Neural cell (in vitro differentiated cells): ENCODE data around the gene HMGXB4. TPM values are rescaled to one million over a fixed set of nuclear protein-coding genes. Genes with fewer than 3 reads are reported as not detected.
A peak's percentile ranks its signal among the peaks of the same experiment; 100 is the strongest.

ENCODE experiments used
- H2AFZ ChIP-seq: fragments of 200-600, 300-800 bp; sonication (generic), shearing (Covaris generic); 2 replicates; pipeline ENCODE4 v1.6.0; 2014; ENCODE audit warnings: low read depth, mild to moderate bottlenecking, antibody characterized with exemption, low read length, moderate library complexity
- H3F3A ChIP-seq: fragments of 200-600 bp; shearing (Covaris generic); 2 replicates; pipeline ENCODE4 v1.6.1; 2016; ENCODE audit warnings: mild to moderate bottlenecking, moderate library complexity, mixed read lengths, antibody characterized with exemption, low read length; ENCODE audit not compliant: insufficient read depth, poor library complexity, severe bottlenecking
- H3K27ac ChIP-seq: fragments of 200-600, 300-800 bp; sonication (generic), shearing (Covaris generic); 2 replicates; pipeline ENCODE4 v1.5.1; 2014; ENCODE audit warnings: mild to moderate bottlenecking, low read length, moderate library complexity
- H3K27me3 ChIP-seq: fragments of 300-800, 200-600 bp; sonication (generic), shearing (Covaris generic); 2 replicates; pipeline ENCODE4 v1.6.0; 2014; ENCODE audit warnings: mild to moderate bottlenecking, low read depth, low read length, moderate library complexity; ENCODE audit not compliant: insufficient read depth
- H3K36me3 ChIP-seq: fragments of 300-800, 200-600 bp; sonication (generic), shearing (Covaris generic); 2 replicates; pipeline ENCODE4 v1.5.1; 2014; ENCODE audit warnings: mild to moderate bottlenecking, antibody characterized with exemption, low read length, moderate library complexity; ENCODE audit not compliant: insufficient read depth
- H3K4me2 ChIP-seq: fragments of 300-800, 200-600 bp; sonication (generic), shearing (Covaris generic); 2 replicates; pipeline ENCODE4 v1.6.0; 2014; ENCODE audit warnings: mild to moderate bottlenecking, low read length
- H3K4me3 ChIP-seq: fragments of 300-800, 200-600 bp; sonication (generic), shearing (Covaris generic); 2 replicates; pipeline ENCODE4 v1.5.1; 2014; ENCODE audit warnings: mild to moderate bottlenecking, low read length, moderate library complexity
- H3K79me2 ChIP-seq: fragments of 200-600 bp; shearing (Covaris generic); replicated peaks from 2 replicates; pipeline ENCODE4 v1.6.0; 2014; ENCODE audit warnings: mild to moderate bottlenecking, low read length, moderate library complexity; ENCODE audit not compliant: insufficient read depth
- H3K9ac ChIP-seq: fragments of 300-800, 200-600 bp; sonication (generic), shearing (Covaris generic); 2 replicates; pipeline ENCODE4 v1.6.1; 2016; ENCODE audit warnings: mild to moderate bottlenecking, low read length, mixed read lengths
- H3K9me2 ChIP-seq: fragments of 200-600 bp; shearing (Covaris generic); 2 replicates; pipeline ENCODE4 v1.6.1; 2016; ENCODE audit warnings: mild to moderate bottlenecking, low read length, mixed read lengths; ENCODE audit not compliant: insufficient read depth
- H3K9me3 ChIP-seq: fragments of 200-600, 300-800 bp; sonication (generic), shearing (Covaris generic); 2 replicates; pipeline ENCODE4 v1.6.1; 2016; ENCODE audit warnings: mild to moderate bottlenecking, mixed run types, low read length, moderate library complexity, mixed read lengths
- H4K20me1 ChIP-seq: fragments of 200-600 bp; shearing (Covaris generic); 2 replicates; pipeline ENCODE4 v1.6.1; 2016; ENCODE audit warnings: mild to moderate bottlenecking, mixed run types; ENCODE audit not compliant: insufficient read depth
- EP300 ChIP-seq: fragments of 450-650 bp; conservative IDR thresholded peaks from 2 replicates; pipeline ENCODE4 v1.6.1; 2014; ENCODE audit warnings: antibody characterized with exemption, mild to moderate bottlenecking, moderate library complexity; ENCODE audit not compliant: poor library complexity, severe bottlenecking
- EZH2 ChIP-seq: fragments of 200-600, 300-800 bp; shearing (Covaris generic), sonication (generic); IDR thresholded peaks from 2 replicates; pipeline ENCODE4 v1.6.1; 2014; ENCODE audit warnings: antibody characterized with exemption, low read length, borderline replicate concordance, mild to moderate bottlenecking; ENCODE audit not compliant: insufficient read depth, poor library complexity, severe bottlenecking
- MXI1 ChIP-seq: fragments of 450-650 bp; conservative IDR thresholded peaks from 2 replicates; pipeline ENCODE4 v1.6.1; 2014; ENCODE audit warnings: antibody characterized with exemption, mild to moderate bottlenecking; ENCODE audit not compliant: poor library complexity, severe bottlenecking
- POLR2AphosphoS5 ChIP-seq: IDR thresholded peaks from 2 replicates; pipeline ENCODE4 v1.6.1; 2012
- RAD21 ChIP-seq: fragments of 450-650 bp; conservative IDR thresholded peaks from 2 replicates; pipeline ENCODE4 v1.6.1; 2014; ENCODE audit warnings: antibody characterized with exemption, mild to moderate bottlenecking, moderate library complexity
- SMC3 ChIP-seq: fragments of 450-650 bp; conservative IDR thresholded peaks from 2 replicates; pipeline ENCODE4 v1.6.1; 2014; ENCODE audit warnings: antibody characterized with exemption, mild to moderate bottlenecking, moderate library complexity; ENCODE audit not compliant: poor library complexity
- TAF1 ChIP-seq: IDR thresholded peaks from 2 replicates; pipeline ENCODE4 v1.6.1; 2012; ENCODE audit warnings: low read depth
- polyA plus RNA-seq: library from polyadenylated mRNA; depleted of rRNA; stranded (reverse); fragments of >200 nt; gene quantifications from 2 replicates; pipeline ENCODE4 v1.2.3, GENCODE V29; 2014
- TF ChIP-seq, protein P1 (sequence below): fragments of 450-650 bp; IDR thresholded peaks from 2 replicates; pipeline ENCODE4 v1.5.1; 2014; ENCODE audit warnings: antibody characterized with exemption, mild to moderate bottlenecking, moderate library complexity; ENCODE audit not compliant: poor library complexity, severe bottlenecking
- TF ChIP-seq, protein P2 (sequence below): IDR thresholded peaks from 2 replicates; pipeline ENCODE4 v1.6.1; 2012; ENCODE audit warnings: borderline replicate concordance

HMGXB4 gene
- polyA plus RNA-seq, 1 donor from 2014 or later, result 20.0 TPM

DNA sequence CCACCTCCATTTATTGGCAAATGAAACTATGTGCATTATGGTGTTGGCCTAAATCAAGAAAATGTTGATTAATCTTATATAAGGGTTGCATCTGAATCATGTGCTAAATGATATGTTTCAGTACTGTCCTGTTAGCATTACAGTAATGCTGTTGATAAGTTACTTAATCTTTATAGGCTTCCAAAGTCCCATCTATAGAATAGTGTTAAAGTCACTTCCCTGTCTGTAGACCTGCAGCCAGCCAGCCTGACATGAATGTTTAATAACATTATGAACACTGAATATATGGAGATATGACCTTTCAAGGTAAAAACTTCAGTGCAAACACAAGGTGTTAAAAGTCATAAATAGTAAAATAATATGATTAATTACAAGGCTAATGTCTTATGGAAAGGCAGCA lies 38.8 kb downstream of the HMGXB4 start:
- no peaks in the 10 kb centered on the region for H4K20me1 ChIP-seq

DNA sequence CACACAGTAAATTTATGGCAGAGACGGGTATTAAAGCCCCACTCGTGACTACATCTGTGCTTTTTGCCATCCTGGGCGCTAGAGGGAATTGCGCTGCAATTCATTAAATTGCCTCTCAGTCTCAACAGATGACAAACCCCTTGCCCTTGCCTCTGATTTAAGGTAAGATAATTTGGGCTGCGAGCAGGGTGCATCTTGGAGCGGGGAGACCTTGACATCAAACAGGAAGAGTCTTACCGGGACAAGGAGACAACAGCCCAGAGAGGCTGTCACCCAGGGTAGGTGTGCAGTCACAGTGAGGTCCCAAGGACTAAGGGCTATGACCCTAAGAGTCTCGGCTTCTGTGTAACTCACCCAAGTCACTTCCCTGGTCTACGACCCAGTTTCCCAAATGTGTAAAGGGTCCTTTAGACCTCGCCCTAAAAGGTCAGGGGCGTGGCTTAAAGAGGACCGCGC lies 42.0 kb downstream of the HMGXB4 start:
- Histone ChIP-seq H4K20me1 (no peaks in the 10 kb centered on the region), H3F3A (no peaks in the 10 kb centered on the region), H2AFZ (peak overlapping the region; percentile 28), H3K9ac (peak overlapping the region; percentile 74), H3K9me3 (no peaks in the 10 kb centered on the region), H3K36me3 (no peaks in the 10 kb centered on the region), H3K4me3 (peak overlapping the region; percentile 92), H3K4me2 (peak overlapping the region; percentile 43), H3K79me2 (no peaks in the 10 kb centered on the region), H3K9me2 (no peaks in the 10 kb centered on the region), H3K27ac (peak overlapping the region; percentile 75), H3K27me3 (no peaks in the 10 kb centered on the region)
- TF ChIP-seq, protein P1, sequence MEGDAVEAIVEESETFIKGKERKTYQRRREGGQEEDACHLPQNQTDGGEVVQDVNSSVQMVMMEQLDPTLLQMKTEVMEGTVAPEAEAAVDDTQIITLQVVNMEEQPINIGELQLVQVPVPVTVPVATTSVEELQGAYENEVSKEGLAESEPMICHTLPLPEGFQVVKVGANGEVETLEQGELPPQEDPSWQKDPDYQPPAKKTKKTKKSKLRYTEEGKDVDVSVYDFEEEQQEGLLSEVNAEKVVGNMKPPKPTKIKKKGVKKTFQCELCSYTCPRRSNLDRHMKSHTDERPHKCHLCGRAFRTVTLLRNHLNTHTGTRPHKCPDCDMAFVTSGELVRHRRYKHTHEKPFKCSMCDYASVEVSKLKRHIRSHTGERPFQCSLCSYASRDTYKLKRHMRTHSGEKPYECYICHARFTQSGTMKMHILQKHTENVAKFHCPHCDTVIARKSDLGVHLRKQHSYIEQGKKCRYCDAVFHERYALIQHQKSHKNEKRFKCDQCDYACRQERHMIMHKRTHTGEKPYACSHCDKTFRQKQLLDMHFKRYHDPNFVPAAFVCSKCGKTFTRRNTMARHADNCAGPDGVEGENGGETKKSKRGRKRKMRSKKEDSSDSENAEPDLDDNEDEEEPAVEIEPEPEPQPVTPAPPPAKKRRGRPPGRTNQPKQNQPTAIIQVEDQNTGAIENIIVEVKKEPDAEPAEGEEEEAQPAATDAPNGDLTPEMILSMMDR, result no peak
- TF ChIP-seq EP300 (no peak), POLR2AphosphoS5 (no peak), TAF1 (no peak), SMC3 (no peak), MXI1 (no peak), EZH2 (no peak)
- TF ChIP-seq, protein P2, sequence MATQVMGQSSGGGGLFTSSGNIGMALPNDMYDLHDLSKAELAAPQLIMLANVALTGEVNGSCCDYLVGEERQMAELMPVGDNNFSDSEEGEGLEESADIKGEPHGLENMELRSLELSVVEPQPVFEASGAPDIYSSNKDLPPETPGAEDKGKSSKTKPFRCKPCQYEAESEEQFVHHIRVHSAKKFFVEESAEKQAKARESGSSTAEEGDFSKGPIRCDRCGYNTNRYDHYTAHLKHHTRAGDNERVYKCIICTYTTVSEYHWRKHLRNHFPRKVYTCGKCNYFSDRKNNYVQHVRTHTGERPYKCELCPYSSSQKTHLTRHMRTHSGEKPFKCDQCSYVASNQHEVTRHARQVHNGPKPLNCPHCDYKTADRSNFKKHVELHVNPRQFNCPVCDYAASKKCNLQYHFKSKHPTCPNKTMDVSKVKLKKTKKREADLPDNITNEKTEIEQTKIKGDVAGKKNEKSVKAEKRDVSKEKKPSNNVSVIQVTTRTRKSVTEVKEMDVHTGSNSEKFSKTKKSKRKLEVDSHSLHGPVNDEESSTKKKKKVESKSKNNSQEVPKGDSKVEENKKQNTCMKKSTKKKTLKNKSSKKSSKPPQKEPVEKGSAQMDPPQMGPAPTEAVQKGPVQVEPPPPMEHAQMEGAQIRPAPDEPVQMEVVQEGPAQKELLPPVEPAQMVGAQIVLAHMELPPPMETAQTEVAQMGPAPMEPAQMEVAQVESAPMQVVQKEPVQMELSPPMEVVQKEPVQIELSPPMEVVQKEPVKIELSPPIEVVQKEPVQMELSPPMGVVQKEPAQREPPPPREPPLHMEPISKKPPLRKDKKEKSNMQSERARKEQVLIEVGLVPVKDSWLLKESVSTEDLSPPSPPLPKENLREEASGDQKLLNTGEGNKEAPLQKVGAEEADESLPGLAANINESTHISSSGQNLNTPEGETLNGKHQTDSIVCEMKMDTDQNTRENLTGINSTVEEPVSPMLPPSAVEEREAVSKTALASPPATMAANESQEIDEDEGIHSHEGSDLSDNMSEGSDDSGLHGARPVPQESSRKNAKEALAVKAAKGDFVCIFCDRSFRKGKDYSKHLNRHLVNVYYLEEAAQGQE, result peak; percentile 8

More for the DNA sequence above, 38.8 kb downstream of the HMGXB4 start:
- no peak for TF ChIP-seq EP300
- TF ChIP-seq, protein P1, result no peak
- TF ChIP-seq SMC3, result no peak
- no peak for TF ChIP-seq RAD21
- no peak for TF ChIP-seq TAF1
- TF ChIP-seq, protein P2, result no peak
- TF ChIP-seq MXI1, result no peak
- Histone ChIP-seq H3K4me3 (no peak overlapping the region), H3K4me2 (no peak overlapping the region), H3K9ac (no peak overlapping the region), H3K27ac (no peak overlapping the region), H3K9me2 (no peaks in the 10 kb centered on the region), H3K36me3 (peaks cover 8% of the 10 kb centered on the region), H3K79me2 (no peaks in the 10 kb centered on the region), H3K9me3 (no peaks in the 10 kb centered on the region), H3F3A (no peaks in the 10 kb centered on the region), H3K27me3 (no peaks in the 10 kb centered on the region), H2AFZ (no peak overlapping the region)
